Measurements from ENCODE around the gene ATRN. TPM values are rescaled to one million over a fixed set of nuclear protein-coding genes. Genes with fewer than 3 reads are reported as not detected.

The ATRN gene
- total and polyA plus RNA-seq, 2 experiments from 2014 or later, result 14.7 to 71.1 TPM

DNA sequence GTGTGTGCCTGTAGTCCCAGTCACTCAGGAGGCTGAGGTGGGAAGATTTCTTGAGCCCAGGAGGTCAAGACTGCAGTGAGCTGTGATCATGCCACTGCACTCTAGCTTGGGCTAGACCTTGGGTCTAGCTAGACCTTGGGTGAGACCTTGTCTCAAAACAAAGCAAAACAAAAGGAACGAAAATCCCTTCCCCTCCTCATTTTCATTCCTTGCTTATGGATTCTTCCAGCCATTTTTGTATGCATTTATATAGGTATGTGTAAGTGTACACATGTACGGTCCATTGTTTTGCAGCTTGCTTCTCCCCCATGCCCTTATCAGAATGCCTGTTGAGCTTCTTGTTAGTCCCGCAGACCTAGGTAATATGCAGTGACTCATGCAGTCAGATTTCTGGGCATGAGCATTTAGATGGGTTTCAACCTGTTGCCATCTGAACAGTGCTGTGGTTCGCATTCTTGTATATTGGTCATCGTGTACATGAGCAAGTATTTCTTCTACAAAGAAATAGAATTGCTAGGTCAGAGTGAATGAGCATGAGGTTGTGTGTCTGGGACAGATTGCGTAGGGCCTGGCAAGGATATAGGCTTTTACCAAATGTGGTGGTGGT, 73.2 kb downstream of the ATRN start:
- peak; percentile 10 for DNase-seq (ENCODE audit: low spot score)
- Histone ChIP-seq H3K4me3 (no peak overlapping the region), H3K4me1 (ENCODE audit: insufficient read depth) (no peaks in the 10 kb centered on the region), H3K4me2 (no peak overlapping the region), H2AFZ (no peak overlapping the region), H4K20me1 (ENCODE audit: insufficient read depth, poor library complexity, severe bottlenecking) (no peaks in the 10 kb centered on the region), H3K9me2 (replicated peaks; ENCODE audit: insufficient read depth) (no peaks in the 10 kb centered on the region), H3K79me2 (peaks cover 7% of the 10 kb centered on the region), H3K27me3 (no peaks in the 10 kb centered on the region), H3K9me3 (ENCODE audit: low read depth) (no peaks in the 10 kb centered on the region), H3K27ac (no peak overlapping the region), H3K36me3 (replicated peaks; ENCODE audit: insufficient read depth, low read depth) (no peaks in the 10 kb centered on the region)
- 86% methylated on average over 6 of the region's 6 CpGs for WGBS (ENCODE audit: low lambda C conversion rate, missing lambda C conversion rate)
- TF ChIP-seq, protein P1, sequence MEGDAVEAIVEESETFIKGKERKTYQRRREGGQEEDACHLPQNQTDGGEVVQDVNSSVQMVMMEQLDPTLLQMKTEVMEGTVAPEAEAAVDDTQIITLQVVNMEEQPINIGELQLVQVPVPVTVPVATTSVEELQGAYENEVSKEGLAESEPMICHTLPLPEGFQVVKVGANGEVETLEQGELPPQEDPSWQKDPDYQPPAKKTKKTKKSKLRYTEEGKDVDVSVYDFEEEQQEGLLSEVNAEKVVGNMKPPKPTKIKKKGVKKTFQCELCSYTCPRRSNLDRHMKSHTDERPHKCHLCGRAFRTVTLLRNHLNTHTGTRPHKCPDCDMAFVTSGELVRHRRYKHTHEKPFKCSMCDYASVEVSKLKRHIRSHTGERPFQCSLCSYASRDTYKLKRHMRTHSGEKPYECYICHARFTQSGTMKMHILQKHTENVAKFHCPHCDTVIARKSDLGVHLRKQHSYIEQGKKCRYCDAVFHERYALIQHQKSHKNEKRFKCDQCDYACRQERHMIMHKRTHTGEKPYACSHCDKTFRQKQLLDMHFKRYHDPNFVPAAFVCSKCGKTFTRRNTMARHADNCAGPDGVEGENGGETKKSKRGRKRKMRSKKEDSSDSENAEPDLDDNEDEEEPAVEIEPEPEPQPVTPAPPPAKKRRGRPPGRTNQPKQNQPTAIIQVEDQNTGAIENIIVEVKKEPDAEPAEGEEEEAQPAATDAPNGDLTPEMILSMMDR (IDR thresholded peaks at IDR 0.05; ENCODE audit: poor library complexity), result no peak
- TF ChIP-seq EZH2phosphoT487 (IDR thresholded peaks at IDR 0.05; ENCODE audit: low read depth, severe bottlenecking, unreplicated experiment), result no peak
- TF ChIP-seq EZH2 (IDR thresholded peaks at IDR 0.05; ENCODE audit: borderline replicate concordance), result no peak

DNA sequence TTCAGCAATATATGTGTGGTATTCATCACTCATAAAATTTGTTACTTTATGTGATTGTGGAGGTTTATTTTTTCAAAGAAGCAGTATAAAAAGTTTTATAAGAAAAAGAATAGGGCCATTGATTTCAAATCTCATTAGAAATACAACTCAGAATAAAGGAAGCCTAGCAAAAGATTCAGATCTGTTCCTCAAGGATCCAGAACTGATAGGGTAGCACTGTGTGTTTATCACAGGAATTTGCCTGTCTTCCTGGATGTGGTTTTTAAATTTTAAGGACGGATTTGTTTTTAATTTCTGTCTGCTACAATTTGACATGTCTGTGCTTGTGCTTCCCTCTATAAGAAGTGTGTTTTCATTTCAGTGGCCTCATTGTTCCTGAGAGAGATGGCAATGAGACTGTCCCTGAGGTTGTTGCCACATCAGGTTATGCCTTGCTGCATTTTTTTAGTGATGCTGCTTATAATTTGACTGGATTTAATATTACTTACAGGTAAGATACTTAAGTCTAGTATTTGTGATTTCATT, 74.6 kb downstream of the ATRN start:
- no peak for DNase-seq (ENCODE audit: low spot score)
- WGBS (ENCODE audit: low lambda C conversion rate, missing lambda C conversion rate), result 70% methylated on average over 1 of the region's 1 CpG
- H3K9me3 ChIP-seq (ENCODE audit: low read depth), result no peaks in the 10 kb centered on the region
- TF ChIP-seq EZH2phosphoT487 (IDR thresholded peaks at IDR 0.05; ENCODE audit: low read depth, severe bottlenecking, unreplicated experiment) (no peak), EZH2 (IDR thresholded peaks at IDR 0.05; ENCODE audit: borderline replicate concordance) (no peak)
- TF ChIP-seq, protein P1 (IDR thresholded peaks at IDR 0.05; ENCODE audit: poor library complexity), result no peak
- H3K4me1 ChIP-seq (ENCODE audit: insufficient read depth), result no peaks in the 10 kb centered on the region
- H4K20me1 ChIP-seq (ENCODE audit: insufficient read depth, poor library complexity, severe bottlenecking), result no peaks in the 10 kb centered on the region
- no peak overlapping the region for H2AFZ ChIP-seq
- H3K4me2 ChIP-seq, result no peak overlapping the region
- H3K4me3 ChIP-seq, result no peak overlapping the region
- H3K79me2 ChIP-seq, result peaks cover 7% of the 10 kb centered on the region
- H3K9me2 ChIP-seq (replicated peaks; ENCODE audit: insufficient read depth), result no peaks in the 10 kb centered on the region
- H3K36me3 ChIP-seq (replicated peaks; ENCODE audit: insufficient read depth, low read depth), result no peaks in the 10 kb centered on the region
- H3K27ac ChIP-seq, result no peak overlapping the region
- no peaks in the 10 kb centered on the region for H3K27me3 ChIP-seq

DNA sequence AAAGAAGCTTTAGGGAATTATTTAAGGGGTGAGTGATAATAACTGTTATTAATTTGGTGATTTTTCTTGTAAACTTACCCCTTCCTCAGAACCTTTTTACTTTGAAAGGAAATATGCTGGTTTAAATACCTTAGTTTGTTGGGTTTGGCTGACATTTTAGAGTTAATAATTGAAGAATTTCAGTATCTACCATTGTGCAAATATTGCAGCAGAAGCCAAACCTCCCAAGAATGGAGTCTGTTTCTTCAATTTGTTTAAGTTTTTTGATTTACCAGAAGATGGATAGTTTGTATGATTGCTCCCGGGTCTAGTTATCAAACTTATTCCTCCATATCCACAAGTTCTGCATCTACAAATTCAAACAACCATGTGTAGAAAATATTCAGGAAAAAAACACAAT, 77.1 kb downstream of the ATRN start:
- no peaks in the 10 kb centered on the region for H3K36me3 ChIP-seq (replicated peaks; ENCODE audit: insufficient read depth, low read depth)
- no peaks in the 10 kb centered on the region for H3K9me2 ChIP-seq (replicated peaks; ENCODE audit: insufficient read depth)
- peaks cover 7% of the 10 kb centered on the region for H3K79me2 ChIP-seq
- no peak overlapping the region for H3K4me3 ChIP-seq
- no peak for TF ChIP-seq EZH2phosphoT487 (IDR thresholded peaks at IDR 0.05; ENCODE audit: low read depth, severe bottlenecking, unreplicated experiment)
- TF ChIP-seq EZH2 (IDR thresholded peaks at IDR 0.05; ENCODE audit: borderline replicate concordance), result no peak
- TF ChIP-seq, protein P1 (IDR thresholded peaks at IDR 0.05; ENCODE audit: poor library complexity), result no peak
- H3K27ac ChIP-seq, result peak overlapping the region; percentile 17
- no peak overlapping the region for H2AFZ ChIP-seq
- H3K4me2 ChIP-seq, result no peak overlapping the region
- H4K20me1 ChIP-seq (ENCODE audit: insufficient read depth, poor library complexity, severe bottlenecking), result no peaks in the 10 kb centered on the region
- H3K9me3 ChIP-seq (ENCODE audit: low read depth), result no peaks in the 10 kb centered on the region
- no peaks in the 10 kb centered on the region for H3K27me3 ChIP-seq
- 58% methylated on average over 1 of the region's 1 CpG for WGBS (ENCODE audit: low lambda C conversion rate, missing lambda C conversion rate)
- DNase-seq (ENCODE audit: low spot score), result no peak
- H3K4me1 ChIP-seq (ENCODE audit: insufficient read depth), result no peaks in the 10 kb centered on the region

All from hepatocyte (in vitro differentiated cells).